Gastrocnemius medialis (tissue), 4 donors: Measurements from ENCODE around the gene FRY.
A peak's percentile ranks its signal among the peaks of the same experiment; 100 is the strongest.

Source experiments
- POLR2A ChIP-seq, 2 donors: fragments of 450-650 bp; IDR thresholded peaks; one replicate each; pipeline ENCODE4 v1.6.1; 2017; ENCODE audit warnings: antibody characterized with exemption in 2 of 2, mild to moderate bottlenecking in 2 of 2, moderate library complexity in 2 of 2
- TF ChIP-seq, protein P1 (sequence below), 5 experiments: fragments of 450-650 bp in 3 of 5; fragments of 200-600 bp in 2 of 5; sonication (generic) in 2 of 5; IDR thresholded peaks in 4 of 5; conservative IDR thresholded peaks in 1 of 5; 1 replicate in 4 of 5; 2 replicates in 1 of 5; pipeline ENCODE4 v1.5.1; 2016 to 2019; ENCODE audit warnings: antibody characterized with exemption in 5 of 5, mild to moderate bottlenecking in 3 of 5, moderate library complexity in 3 of 5

- TF ChIP-seq, protein P1, sequence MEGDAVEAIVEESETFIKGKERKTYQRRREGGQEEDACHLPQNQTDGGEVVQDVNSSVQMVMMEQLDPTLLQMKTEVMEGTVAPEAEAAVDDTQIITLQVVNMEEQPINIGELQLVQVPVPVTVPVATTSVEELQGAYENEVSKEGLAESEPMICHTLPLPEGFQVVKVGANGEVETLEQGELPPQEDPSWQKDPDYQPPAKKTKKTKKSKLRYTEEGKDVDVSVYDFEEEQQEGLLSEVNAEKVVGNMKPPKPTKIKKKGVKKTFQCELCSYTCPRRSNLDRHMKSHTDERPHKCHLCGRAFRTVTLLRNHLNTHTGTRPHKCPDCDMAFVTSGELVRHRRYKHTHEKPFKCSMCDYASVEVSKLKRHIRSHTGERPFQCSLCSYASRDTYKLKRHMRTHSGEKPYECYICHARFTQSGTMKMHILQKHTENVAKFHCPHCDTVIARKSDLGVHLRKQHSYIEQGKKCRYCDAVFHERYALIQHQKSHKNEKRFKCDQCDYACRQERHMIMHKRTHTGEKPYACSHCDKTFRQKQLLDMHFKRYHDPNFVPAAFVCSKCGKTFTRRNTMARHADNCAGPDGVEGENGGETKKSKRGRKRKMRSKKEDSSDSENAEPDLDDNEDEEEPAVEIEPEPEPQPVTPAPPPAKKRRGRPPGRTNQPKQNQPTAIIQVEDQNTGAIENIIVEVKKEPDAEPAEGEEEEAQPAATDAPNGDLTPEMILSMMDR (IDR thresholded peaks at IDR 0.05 in 4 of 5, conservative IDR thresholded peaks at IDR 0.05 in 1 of 5) = no peak
- peak in 1 of 2 donors; percentile 45 for TF ChIP-seq POLR2A (IDR thresholded peaks at IDR 0.05)
These were observed 232.8 kb downstream of the FRY start for GRCh38 chr13:32264407-32264806.
